ENCODE measurements around the gene CRYBB2.
"Not testable (repeated sequence)": the region's sequence is repeated elsewhere in the genome, so short reads cannot be mapped to it uniquely, and the experiment has no call there.

Gene CRYBB2

DNA sequence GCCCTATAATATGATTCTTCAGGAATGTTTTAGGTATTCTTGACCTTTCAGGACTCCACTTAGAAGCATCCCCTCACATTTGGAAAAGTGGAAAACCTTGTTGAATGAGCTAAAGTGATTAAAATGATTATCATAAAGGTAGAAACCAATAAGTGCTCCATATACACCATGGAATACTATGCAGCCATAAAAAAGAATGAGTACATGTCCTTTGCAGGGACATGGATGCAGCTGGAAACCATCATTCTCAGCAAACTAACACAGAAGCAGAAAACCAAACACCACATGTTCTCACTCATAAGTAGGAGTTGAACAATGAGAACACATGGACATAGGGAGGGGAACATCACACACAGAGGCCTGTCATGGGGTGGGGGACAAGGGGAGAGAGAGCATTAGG, 14.3 kb downstream of the CRYBB2 start:
- DNase-seq (ENCODE audit: low read depth in 2 of 2), result not testable (repeated sequence)

DNA sequence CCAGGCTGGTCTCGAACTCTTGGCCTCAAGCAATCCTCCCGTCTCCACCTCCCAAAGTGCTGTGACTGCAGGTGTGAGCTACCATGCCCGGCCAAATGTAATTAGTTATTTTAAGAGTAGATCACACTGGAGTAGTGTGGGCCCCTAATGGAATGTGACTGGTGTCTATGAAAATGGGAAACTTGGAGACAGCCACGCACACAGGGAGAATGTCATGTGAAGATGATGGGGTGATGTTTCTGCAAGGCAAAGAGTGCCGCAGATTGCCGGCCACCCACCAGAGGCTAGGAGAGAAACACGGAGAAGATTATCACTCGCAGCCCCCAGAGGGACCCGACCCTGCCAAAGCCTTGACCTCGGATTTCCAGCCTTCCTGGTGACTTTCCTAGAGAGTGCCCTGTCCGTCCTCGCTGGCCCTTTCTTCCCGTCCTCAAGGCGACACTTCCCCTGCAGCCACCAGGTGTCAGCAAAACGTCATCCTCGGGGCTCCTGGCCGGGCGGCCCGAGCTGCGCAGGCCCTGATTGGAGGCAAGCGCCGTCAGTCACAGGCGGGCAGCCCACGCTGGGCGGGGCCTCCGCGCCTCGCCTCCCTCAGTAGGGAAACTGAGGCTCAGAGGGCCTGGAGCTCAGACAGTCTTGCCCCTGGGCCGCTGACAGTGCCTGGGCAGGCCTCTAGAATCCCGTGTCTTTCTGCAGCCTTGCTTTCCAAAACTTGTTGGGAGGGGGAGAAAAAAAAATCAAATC, 16.3 kb downstream of the CRYBB2 start:
- DNase-seq (ENCODE audit: low read depth in 2 of 2), result peak in 1 of 2 donors; percentile 39

DNA sequence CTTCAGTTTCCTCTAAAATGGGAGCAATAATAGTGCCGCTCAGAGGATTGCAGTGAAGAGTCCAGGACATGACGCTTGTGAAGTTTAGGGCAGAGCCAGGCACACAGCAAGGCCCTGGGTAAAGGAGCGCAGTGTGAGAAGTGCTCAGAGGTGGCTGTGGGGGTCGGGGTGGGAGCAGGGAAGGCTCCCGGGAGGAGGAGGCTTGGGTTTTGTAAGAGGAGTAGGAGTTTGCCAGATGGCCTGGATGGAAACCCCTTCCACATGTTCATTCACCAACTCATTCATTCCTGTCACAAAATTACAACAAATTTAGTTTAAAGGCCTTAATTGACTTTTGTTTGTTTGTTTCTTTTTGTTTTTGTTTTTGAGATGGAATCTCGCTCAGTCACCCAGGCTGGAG, 17.0 kb downstream of the CRYBB2 start:
- no peak for DNase-seq (ENCODE audit: low read depth in 2 of 2)

DNA sequence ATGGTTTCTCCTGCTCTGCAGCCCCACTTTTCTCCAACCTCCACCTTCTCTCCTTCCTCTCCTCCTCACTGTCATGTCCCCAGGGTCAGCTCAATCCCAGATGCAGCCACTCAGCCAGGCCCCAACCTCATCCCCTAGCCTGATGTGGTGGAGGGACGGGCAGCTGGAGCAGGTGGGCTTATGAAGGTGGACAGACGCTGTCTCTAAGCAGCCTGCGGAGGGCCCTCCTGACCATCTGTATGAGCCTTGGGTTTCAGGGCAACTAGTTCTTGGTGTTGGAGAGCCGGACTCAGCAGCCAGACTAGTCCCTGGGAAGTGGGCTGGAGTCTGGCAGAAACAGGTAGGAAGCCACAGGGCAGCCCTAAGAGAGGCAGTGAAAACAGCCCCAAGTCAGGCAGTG, 18.1 kb downstream of the CRYBB2 start:
- no peak for DNase-seq (ENCODE audit: low read depth in 2 of 2)

DNA sequence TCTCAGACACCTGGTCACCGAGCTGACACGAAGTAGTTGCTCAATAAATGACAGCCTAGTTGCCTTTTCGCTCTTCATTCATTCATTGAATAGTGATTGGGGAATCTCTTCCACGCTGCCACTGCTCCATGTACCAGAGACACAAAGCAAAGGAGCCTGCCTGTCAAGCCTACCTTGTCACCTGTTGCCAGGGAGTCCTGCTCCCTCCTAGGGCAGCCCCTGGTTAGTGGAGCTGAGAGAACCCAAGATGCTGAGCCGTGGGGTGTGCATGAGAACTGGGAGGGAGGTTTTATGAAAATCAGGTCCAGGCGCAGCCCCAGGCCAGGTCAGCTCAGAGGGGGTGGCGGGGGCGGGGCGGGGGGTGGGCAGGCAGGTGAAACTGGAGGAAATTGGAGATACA, 18.6 kb downstream of the CRYBB2 start:
- not testable (repeated sequence) for DNase-seq (ENCODE audit: low read depth in 2 of 2)

DNA sequence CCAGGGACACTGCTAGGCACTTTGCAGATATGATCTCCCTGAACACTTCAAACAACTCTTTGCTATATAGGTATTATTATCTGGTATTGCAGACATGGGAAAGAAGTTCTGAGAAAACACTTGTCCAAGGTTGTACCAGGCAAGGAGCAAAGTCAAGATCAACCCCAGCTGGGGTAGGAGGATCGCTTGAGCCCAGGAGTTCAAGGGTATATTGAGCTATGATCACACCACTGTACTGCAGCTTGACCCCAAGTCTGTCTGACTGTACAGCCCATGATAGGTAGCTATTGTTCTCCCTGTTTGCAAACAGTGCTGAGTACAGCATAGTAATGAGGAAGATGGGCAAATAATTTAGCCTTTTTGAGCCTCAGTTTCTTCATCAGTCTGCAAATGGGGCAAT, 35.7 kb downstream of the CRYBB2 start:
- DNase-seq (ENCODE audit: low read depth in 2 of 2), result not testable (repeated sequence)

DNA sequence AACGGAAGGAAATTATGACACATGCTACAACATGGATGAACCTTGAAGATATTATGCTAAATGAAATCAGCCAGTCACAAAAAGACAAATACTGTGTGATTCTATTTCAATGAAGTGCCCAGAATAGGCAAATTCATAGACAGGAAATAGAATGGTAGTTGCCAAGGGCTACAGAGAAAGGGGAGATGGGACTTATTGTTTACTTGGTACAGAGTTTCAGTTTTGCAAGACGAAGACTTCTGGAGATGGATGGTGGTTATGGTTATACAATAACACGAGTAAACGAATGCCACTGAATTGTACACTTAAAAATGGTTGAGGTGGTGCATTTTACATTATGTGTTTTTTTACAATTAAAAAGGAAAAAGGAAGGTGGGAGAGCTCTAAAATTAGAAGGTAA, 48.1 kb downstream of the CRYBB2 start:
- not testable (repeated sequence) for DNase-seq (ENCODE audit: low read depth in 2 of 2)

DNA sequence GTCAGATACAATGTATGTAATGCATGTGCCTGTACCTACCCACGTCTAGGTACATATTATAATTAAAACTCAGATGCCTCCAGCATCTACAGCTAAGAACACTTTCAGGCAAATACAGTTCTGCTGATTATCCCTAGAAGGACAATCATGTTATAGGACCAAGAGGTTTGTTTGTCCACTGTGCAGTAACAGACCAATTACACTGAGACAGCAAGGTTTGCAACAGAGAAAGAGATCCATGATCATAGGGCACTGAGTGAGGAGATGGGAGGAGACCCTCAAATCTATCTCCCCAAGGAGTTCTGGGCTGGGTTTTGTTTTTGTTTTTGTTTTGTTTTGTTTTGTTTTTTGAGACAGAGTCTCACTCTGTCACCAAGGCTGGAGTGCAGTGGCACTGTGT, 49.5 kb downstream of the CRYBB2 start:
- not testable (repeated sequence) for DNase-seq (ENCODE audit: low read depth in 2 of 2)

DNA sequence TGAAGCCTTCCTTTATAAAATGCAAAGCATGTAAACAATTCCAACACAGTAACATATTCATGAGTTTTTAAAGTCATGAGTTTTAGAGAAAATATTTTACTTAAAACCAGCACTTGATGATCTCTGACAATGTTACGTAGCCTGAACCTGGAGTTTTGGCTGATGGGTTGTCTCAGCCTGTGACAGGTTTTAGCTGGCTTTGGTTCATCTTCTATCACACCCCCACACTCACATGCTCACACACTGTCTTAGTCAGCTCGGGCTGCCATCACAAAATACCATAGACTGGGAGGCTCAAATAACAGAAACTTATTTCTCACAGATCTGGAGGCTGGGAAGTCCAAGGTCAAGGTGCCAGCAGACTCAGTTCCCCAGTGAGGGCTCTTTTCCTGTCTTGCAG, 50.6 kb downstream of the CRYBB2 start:
- not testable (repeated sequence) for DNase-seq (ENCODE audit: low read depth in 2 of 2)

DNA sequence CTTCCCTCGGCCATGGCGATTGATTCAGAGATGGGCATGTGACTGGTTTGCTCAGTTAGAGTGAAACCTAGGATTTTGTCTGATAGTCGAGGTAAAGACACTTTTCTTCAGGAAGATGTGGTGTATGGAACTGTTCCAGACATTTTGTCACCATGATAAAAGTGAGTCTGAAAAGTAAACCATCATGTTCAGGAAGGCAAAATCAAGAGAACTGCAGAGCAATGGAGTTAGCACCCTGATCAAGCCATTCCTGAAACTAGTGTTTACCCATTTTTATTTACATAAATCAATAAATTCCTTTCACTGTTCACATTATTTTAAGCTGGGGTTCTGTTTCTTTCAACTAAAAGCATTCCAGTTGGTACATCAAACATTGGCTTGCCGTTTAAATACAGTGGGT, 53.8 kb downstream of the CRYBB2 start:
- DNase-seq (ENCODE audit: low read depth in 2 of 2), result not testable (repeated sequence)

DNA sequence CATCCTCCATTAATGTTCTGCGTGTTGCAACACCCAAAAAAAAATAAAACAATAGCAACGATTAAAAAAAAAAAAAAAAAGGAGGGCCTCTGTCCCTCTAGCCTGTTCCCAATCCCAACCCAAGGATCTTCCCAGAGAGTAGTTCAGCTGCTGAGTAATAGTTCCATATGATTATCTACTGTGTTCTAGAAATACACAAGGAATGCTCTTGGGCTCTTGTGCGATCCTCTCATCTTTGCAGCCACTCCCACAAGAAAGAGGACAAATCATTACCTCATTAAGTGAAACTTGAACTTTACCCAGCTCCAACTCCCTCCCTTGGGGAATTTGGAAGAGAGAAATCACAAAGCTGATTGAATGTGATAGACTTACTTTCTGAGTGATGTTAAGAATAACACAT, 54.5 kb downstream of the CRYBB2 start:
- DNase-seq (ENCODE audit: low read depth in 2 of 2), result not testable (repeated sequence)

DNA sequence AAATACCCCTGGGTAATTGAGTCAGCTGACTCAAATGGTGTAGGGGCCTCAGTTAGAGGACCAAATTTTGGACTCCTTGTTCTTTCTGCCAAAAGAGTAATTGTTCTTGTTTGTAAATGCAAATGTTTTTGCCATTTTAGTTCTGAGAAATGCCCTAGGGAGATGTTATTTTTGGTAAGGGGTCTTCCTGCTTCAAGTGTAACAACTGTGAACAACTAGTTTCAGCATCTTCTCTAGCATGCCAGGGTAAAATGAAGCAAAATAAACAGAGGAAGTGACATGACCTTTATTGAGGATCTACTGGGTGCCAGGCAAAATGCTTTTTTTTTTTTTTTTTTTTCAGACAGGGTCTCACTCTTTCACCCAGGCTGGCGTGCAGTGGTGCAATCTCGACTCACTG, 60.7 kb downstream of the CRYBB2 start:
- DNase-seq (ENCODE audit: low read depth in 2 of 2), result not testable (repeated sequence)
